BJ (cell line): ENCODE results near the gene CAPN9. TPM values are rescaled to one million over a fixed set of nuclear protein-coding genes. Genes with fewer than 3 reads are reported as not detected.

Source experiments
- CTCF ChIA-PET: fragments of 350-600 bp; formaldehyde crosslinking; extraction: SDS; loops from one replicate; lab custom pipeline; 2021; ENCODE audit warnings: antibody characterized with exemption, inconsistent platforms; lab: Yijun Ruan, JAX
- POLR2A ChIA-PET: fragments of 300-600 bp; sonication (Branson Sonifier 250); formaldehyde crosslinking; extraction: SDS; loops from one replicate; lab custom pipeline; 2021; ENCODE audit warnings: antibody characterized with exemption; lab: Charles Lee
- DNase-seq: peaks from one replicate; pipeline ENCODE4 v3.0.0-alpha.2; 2011; ENCODE audit warnings: low read depth
- H3K27me3 ChIP-seq: 2 replicates; pipeline ENCODE4 v1.6.0; 2011; ENCODE audit warnings: low read length; ENCODE audit not compliant: control insufficient read depth, insufficient read depth
- H3K36me3 ChIP-seq: 2 replicates; pipeline ENCODE4 v1.5.1; 2011; ENCODE audit warnings: low read length; ENCODE audit not compliant: control insufficient read depth, insufficient read depth
- H3K4me3 ChIP-seq: 2 replicates; pipeline ENCODE4 v1.5.1; 2011; ENCODE audit warnings: low read depth, mild to moderate bottlenecking, control low read depth, low read length
- CTCF ChIP-seq: IDR thresholded peaks from 2 replicates; pipeline ENCODE4 v1.5.1; 2011; ENCODE audit warnings: low read depth, mild to moderate bottlenecking, control low read depth, inconsistent platforms, low read length, moderate library complexity; ENCODE audit not compliant: insufficient read depth
- polyA plus RNA-seq: library from polyadenylated mRNA; depleted of rRNA; stranded (reverse); fragments of >200 nt; gene quantifications from 2 replicates; pipeline ENCODE4 v1.2.3, GENCODE V29; 2011

Gene CAPN9
- polyA plus RNA-seq, 1 experiment: not detected

GRCh38 chr1:230754796-230755195 is 7.6 kb downstream of the CAPN9 start:
- Histone ChIP-seq H3K27me3 (peaks cover 3% of the 10 kb centered on the region; the same call in 1 of the 2 replicates), H3K4me3 (no peak overlapping the region), H3K36me3 (no peaks in the 10 kb centered on the region)
- DNase-seq: no peak
- no peak for TF ChIP-seq CTCF
- CTCF ChIA-PET: no interaction called here
- POLR2A ChIA-PET: no interaction called here

GRCh38 chr1:230757856-230758708 is 10.9 kb downstream of the CAPN9 start:
- no peaks in the 10 kb centered on the region for H3K36me3 ChIP-seq
- H3K4me3 ChIP-seq: no peak overlapping the region
- no peak for TF ChIP-seq CTCF
- CTCF ChIA-PET: interaction anchor here (2.2 kb wide), 1 partner anchor 14 kb away, joined by 9 read pairs; no protein-coding TSS in a partner anchor
- no peak for DNase-seq
- peaks cover 1% of the 10 kb centered on the region; the same call in 1 of the 2 replicates for H3K27me3 ChIP-seq
- POLR2A ChIA-PET: interaction anchor here (1.1 kb wide), 1 partner anchor 15 kb away, joined by 3 read pairs; no protein-coding TSS in a partner anchor

- Histone ChIP-seq H3K27me3 (peaks cover 1% of the 10 kb centered on the region; the same call in 1 of the 2 replicates), H3K4me3 (no peak overlapping the region), H3K36me3 (no peaks in the 10 kb centered on the region)
- no peak for TF ChIP-seq CTCF
- CTCF ChIA-PET: interaction anchor here (0.6 to 2.2 kb wide), 4 partner anchors 14 to 1053 kb away, joined by 3 to 9 read pairs (median 3); no protein-coding TSS in a partner anchor
- no peak for DNase-seq
- POLR2A ChIA-PET: interaction anchor here (1.1 kb wide), 1 partner anchor 14 kb away, joined by 3 read pairs; no protein-coding TSS in a partner anchor
Measured at GRCh38 chr1:230758709-230759368, 11.7 kb downstream of the CAPN9 start.

GRCh38 chr1:230759369-230760065 is 12.3 kb downstream of the CAPN9 start:
- Histone ChIP-seq H3K36me3 (no peaks in the 10 kb centered on the region), H3K27me3 (peaks cover 1% of the 10 kb centered on the region; the same call in 1 of the 2 replicates), H3K4me3 (no peak overlapping the region)
- ChIA-PET CTCF (interaction anchor here (0.6 to 2.2 kb wide), 5 partner anchors 13 to 1054 kb away, joined by 3 to 9 read pairs (median 3); no protein-coding TSS in a partner anchor), POLR2A (interaction anchor here (1.1 kb wide), 1 partner anchor 14 kb away, joined by 3 read pairs; no protein-coding TSS in a partner anchor)
- no peak for DNase-seq
- no peak for TF ChIP-seq CTCF
